ENCODE data around the gene ZBTB17. TPM values are rescaled to one million over a fixed set of nuclear protein-coding genes. Genes with fewer than 3 reads are reported as not detected.

The ZBTB17 gene
- 64.2 and 253 TPM in 2 replicates for total RNA-seq (2011; cell fraction: chromatin; rRNA removed; ENCODE audit: low replicate concordance)
- total RNA-seq (2011; cell fraction: nucleolus; rRNA removed) = 186 and 214 TPM in 2 replicates
- total RNA-seq (2011; cell fraction: nucleoplasm; rRNA removed) = 76.0 and 95.5 TPM in 2 replicates
- total RNA-seq (2014; rRNA removed) (43.3 and 54.0 TPM in 2 replicates), total RNA-seq (2014; rRNA removed; fragmentation: Illumina TruSeq; extraction: Trizol) (10.4 and 11.0 TPM in 2 replicates), total RNA-seq (2015; rRNA removed; fragmentation: Illumina TruSeq; extraction: Trizol) (29.6 and 33.2 TPM in 2 replicates), total RNA-seq (2021) (46.5 and 53.4 TPM in 2 replicates), polyA plus RNA-seq (2011; rRNA removed) (43.4 and 71.1 TPM in 2 replicates), polyA plus RNA-seq (2014; fragmentation: Illumina TruSeq; extraction: Trizol) (15.1 and 31.6 TPM in 2 replicates), polyA plus RNA-seq (2014; fragmentation: Nextera tagmentation; extraction: Ambion mirVana) (1 to 10 TPM; 1.1 to 1.7 TPM), polyA plus RNA-seq (2014; rRNA removed) (50.3 and 54.1 TPM in 2 replicates), polyA minus RNA-seq (2011; rRNA and poly(A)+ RNA removed) (22.8 and 30.5 TPM in 2 replicates), Bru-seq, nascent RNA (percentile 75 among the genes with signal in this experiment), BruChase-seq, experiment 1, labeled RNA remaining after a 2-hour chase (percentile 76 among the genes with signal in this experiment), BruChase-seq, experiment 2, labeled RNA remaining after a 6-hour chase (percentile 74 among the genes with signal in this experiment)
- polyA plus RNA-seq (2011; cell fraction: cytosol; rRNA removed) = 56.0 and 83.7 TPM in 2 replicates
- polyA plus RNA-seq (2011; cell fraction: nucleus; rRNA removed) = 333 and 422 TPM in 2 replicates
- polyA plus RNA-seq (2012) = 34.3 and 57.6 TPM in 2 replicates
- 36.4 and 38.9 TPM in 2 replicates for polyA minus RNA-seq (2011; cell fraction: cytosol; rRNA and poly(A)+ RNA removed)
- 70.3 and 82.3 TPM in 2 replicates for polyA minus RNA-seq (2011; cell fraction: nucleus; rRNA and poly(A)+ RNA removed)
- long read RNA-seq, experiment 1, transcript ZBTB17-202 (16 exons, 2,745 nt) = major isoform, 37 of 108 reads
- long read RNA-seq, experiment 1, partial matches to known transcripts = 41 of 108 reads
- long read RNA-seq, experiment 1, other reads (novel, unspliced or antisense) = 27 of 108 reads
- long read RNA-seq, experiment 2, transcript ZBTB17-202 (16 exons, 2,745 nt) = major isoform, 8 of 32 reads
- long read RNA-seq, experiment 2, partial matches to known transcripts = 14 of 32 reads
- long read RNA-seq, experiment 2, other reads (novel, unspliced or antisense) = 10 of 32 reads
- long read RNA-seq, experiment 3, transcript ZBTB17-202 (16 exons, 2,745 nt) = major isoform, 7 of 12 reads
- long read RNA-seq, experiment 3, partial matches to known transcripts = 2 of 12 reads
- long read RNA-seq, experiment 3, other reads (novel, unspliced or antisense) = 3 of 12 reads

DNA sequence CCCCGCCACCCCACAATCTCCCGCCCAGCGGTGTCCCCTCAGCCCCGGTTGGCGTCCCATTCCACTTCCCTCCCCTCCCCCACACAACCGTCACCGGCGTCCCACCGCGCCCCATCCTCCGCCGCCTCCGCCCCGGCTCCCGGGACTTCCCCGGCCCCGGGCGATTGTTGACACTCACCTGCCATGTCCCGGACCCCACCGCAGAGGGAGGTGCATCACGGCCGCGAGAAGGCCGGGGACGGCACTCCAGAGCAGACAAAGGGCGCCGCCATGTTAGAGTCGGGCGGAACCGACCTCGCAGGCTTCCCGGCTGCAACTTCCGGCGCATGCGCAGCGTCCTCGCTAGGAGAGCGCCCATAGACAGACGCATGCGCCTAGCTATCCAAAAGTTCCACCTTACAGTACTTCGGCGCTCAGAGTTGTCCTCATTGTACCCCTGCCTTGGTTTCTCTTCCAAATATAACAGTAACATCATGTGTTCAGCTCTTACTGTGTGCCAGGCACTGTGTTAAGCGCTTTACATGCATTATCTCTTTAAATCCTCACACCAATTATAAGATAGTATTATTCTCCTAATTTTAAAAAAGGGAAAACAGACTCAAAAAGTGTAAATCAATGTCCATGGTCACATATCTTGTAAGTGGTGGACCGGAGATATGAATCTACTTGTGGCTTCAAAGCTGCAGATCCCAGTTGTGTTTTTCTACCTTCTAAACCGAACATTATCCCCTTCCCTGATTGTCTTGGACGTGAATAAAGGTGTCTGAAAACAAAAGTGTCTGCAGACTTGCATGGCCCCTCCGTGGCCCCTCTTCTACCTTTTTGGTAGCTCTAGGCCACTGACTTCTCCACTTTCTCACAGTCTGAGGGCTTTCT, at the start of gene ZBTB17:
ZBTB17 (minus strand) TSS at position 297 of the 876 bp plus-strand sequence. CDS start 27,606 bp downstream, outside the sequence.
- POLR2A ChIA-PET = interaction anchor here (0.6 to 1.5 kb wide), 16 partner anchors 10 to 185 kb away, joined by 3 to 5 read pairs (median 4); no protein-coding TSS in a partner anchor
- in situ Hi-C loops (cut with MboI) = no loop called here
- TF ChIP-seq MIER1 (IDR thresholded peaks at IDR 0.05; ENCODE audit: low read depth) = no peak
- no peak for TF ChIP-seq POLR2H (tag; IDR thresholded peaks at IDR 0.05; ENCODE audit: low read depth)
- TF ChIP-seq, protein P1, sequence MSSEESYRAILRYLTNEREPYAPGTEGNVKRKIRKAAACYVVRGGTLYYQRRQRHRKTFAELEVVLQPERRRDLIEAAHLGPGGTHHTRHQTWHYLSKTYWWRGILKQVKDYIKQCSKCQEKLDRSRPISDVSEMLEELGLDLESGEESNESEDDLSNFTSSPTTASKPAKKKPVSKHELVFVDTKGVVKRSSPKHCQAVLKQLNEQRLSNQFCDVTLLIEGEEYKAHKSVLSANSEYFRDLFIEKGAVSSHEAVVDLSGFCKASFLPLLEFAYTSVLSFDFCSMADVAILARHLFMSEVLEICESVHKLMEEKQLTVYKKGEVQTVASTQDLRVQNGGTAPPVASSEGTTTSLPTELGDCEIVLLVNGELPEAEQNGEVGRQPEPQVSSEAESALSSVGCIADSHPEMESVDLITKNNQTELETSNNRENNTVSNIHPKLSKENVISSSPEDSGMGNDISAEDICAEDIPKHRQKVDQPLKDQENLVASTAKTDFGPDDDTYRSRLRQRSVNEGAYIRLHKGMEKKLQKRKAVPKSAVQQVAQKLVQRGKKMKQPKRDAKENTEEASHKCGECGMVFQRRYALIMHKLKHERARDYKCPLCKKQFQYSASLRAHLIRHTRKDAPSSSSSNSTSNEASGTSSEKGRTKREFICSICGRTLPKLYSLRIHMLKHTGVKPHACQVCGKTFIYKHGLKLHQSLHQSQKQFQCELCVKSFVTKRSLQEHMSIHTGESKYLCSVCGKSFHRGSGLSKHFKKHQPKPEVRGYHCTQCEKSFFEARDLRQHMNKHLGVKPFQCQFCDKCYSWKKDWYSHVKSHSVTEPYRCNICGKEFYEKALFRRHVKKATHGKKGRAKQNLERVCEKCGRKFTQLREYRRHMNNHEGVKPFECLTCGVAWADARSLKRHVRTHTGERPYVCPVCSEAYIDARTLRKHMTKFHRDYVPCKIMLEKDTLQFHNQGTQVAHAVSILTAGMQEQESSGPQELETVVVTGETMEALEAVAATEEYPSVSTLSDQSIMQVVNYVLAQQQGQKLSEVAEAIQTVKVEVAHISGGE (CRISPR knock-in tag; IDR thresholded peaks at IDR 0.05) = peak in 1 of 3 experiments; percentile 88; a peak in 2 of 6 replicates
- TF ChIP-seq TBP (optimal IDR thresholded peaks at IDR 0.05; ENCODE audit: low read depth, low read length) = peak; percentile 59
- TF ChIP-seq ZNF263 (CRISPR knock-in tag; IDR thresholded peaks at IDR 0.05; ENCODE audit: borderline replicate concordance) = peak; percentile 66; the same call in 1 of the 2 replicates
- TF ChIP-seq, protein P2, sequence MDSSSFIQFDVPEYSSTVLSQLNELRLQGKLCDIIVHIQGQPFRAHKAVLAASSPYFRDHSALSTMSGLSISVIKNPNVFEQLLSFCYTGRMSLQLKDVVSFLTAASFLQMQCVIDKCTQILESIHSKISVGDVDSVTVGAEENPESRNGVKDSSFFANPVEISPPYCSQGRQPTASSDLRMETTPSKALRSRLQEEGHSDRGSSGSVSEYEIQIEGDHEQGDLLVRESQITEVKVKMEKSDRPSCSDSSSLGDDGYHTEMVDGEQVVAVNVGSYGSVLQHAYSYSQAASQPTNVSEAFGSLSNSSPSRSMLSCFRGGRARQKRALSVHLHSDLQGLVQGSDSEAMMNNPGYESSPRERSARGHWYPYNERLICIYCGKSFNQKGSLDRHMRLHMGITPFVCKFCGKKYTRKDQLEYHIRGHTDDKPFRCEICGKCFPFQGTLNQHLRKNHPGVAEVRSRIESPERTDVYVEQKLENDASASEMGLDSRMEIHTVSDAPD (CRISPR knock-in tag; IDR thresholded peaks at IDR 0.05) = no peak
- no peak for TF ChIP-seq ZNF561 (CRISPR knock-in tag; conservative IDR thresholded peaks at IDR 0.05)

More for the DNA sequence above, at the start of gene ZBTB17:
- Histone ChIP-seq H3K4me2 (ENCODE audit: insufficient read depth, low read length) (peak within 1 kb of the TSS; percentile 88), H2AFZ (ENCODE audit: low read depth, low read length) (peak within 1 kb of the TSS; percentile 73), H3K27me3 (ENCODE audit: control insufficient read depth in 2 of 2, insufficient read depth in 2 of 2, low read length in 2 of 2) (no peaks in the 10 kb centered on the region), H3K27ac (ENCODE audit: extremely low read depth, low read depth, low read length) (peak within 1 kb of the TSS; percentile 78), H3K79me2 (ENCODE audit: control insufficient read depth, insufficient read depth, low read length) (peaks cover 37% of the 10 kb centered on the region), H3K4me3 (peak within 1 kb of the TSS; percentile 82), H3K9ac (ENCODE audit: insufficient read depth in 1 of 2, low read depth in 2 of 2, low read length in 2 of 2) (peak within 1 kb of the TSS; percentile 73 to 94), H4K20me1 (replicated peaks; ENCODE audit: control insufficient read depth, insufficient read depth, low read length) (no peaks in the 10 kb centered on the region), H3K4me1 (replicated peaks in 1 of 2; ENCODE audit: control insufficient read depth in 2 of 2, insufficient read depth in 2 of 2, low read length in 2 of 2) (peaks cover 11 to 14% of the 10 kb centered on the region in 2 experiments; a peak in 4 of 5 replicates), H3K9me3 (replicated peaks; ENCODE audit: control insufficient read depth, insufficient read depth, low read depth, low read length) (no peaks in the 10 kb centered on the region), H3K9me1 (ENCODE audit: control insufficient read depth, insufficient read depth, low read length) (no peaks in the 10 kb centered on the region), H3K36me3 (ENCODE audit: control insufficient read depth, insufficient read depth, low read length) (peaks cover 22% of the 10 kb centered on the region)
- CTCF ChIA-PET (ENCODE audit: low intra/inter-chr PET ratio) = interaction anchor here (0.7 kb wide), 1 partner anchor 307 kb away, joined by 3 read pairs; no protein-coding TSS in a partner anchor
- no TSS peak for BruUV-seq (replicated peaks)
- 4% methylated on average over 35 of the region's 47 CpGs for WGBS (ENCODE audit: insufficient coverage, low coverage, missing lambda C conversion rate)
- peak; percentile 91 for FAIRE-seq
- peak; percentile 97 to 98 (median 98) for DNase-seq (ENCODE audit: extremely low read depth in 1 of 4, low spot score in 3 of 4)
- intact Hi-C loops (cut with micrococcal nuclease) = no loop called here
- peak; percentile 94 for ATAC-seq

Data from K562 (cell line).